ENCODE data around the gene GABRA5. TPM values are rescaled to one million over a fixed set of nuclear protein-coding genes. Genes with fewer than 3 reads are reported as not detected.

GABRA5 gene
- polyA plus RNA-seq, 3 donors, result not detected

GRCh38 chr15:26941489-26941888 lies 74.6 kb downstream of the GABRA5 start:
- Histone ChIP-seq H3K27ac (ENCODE audit: low read depth in 1 of 2, low read length in 2 of 2) (no peak overlapping the region), H3K4me3 (replicated peaks in 1 of 3; ENCODE audit: low read depth in 2 of 3, low read length in 3 of 3) (no peak overlapping the region), H4K20me1 (ENCODE audit: insufficient read depth, low read length) (no peaks in the 10 kb centered on the region), H3K36me3 (replicated peaks in 1 of 2; ENCODE audit: control insufficient read depth in 1 of 2, insufficient read depth in 2 of 2, low read length in 2 of 2) (no peaks in the 10 kb centered on the region), H3K4me1 (ENCODE audit: control insufficient read depth in 1 of 2, insufficient read depth in 2 of 2, low read length in 2 of 2) (no peaks in the 10 kb centered on the region), H2AFZ (ENCODE audit: insufficient read depth, low read depth, low read length, poor library complexity, severe bottlenecking) (no peak overlapping the region), H3K4me2 (replicated peaks; ENCODE audit: extremely low read depth, low read length, poor library complexity, severe bottlenecking) (no peak overlapping the region), H3K9me3 (replicated peaks in 1 of 2; ENCODE audit: control insufficient read depth in 1 of 2, insufficient read depth in 1 of 2, low read length in 2 of 2) (no peaks in the 10 kb centered on the region), H3K27me3 (ENCODE audit: control insufficient read depth in 2 of 2, insufficient read depth in 2 of 2, low read length in 2 of 2) (no peaks in the 10 kb centered on the region), H3K9ac (ENCODE audit: insufficient read depth, low read length, poor library complexity, severe bottlenecking) (no peak overlapping the region), H3K79me2 (ENCODE audit: insufficient read depth, low read length) (no peaks in the 10 kb centered on the region)
- Mint-ChIP-seq H3K4me1 (no peaks in the 10 kb centered on the region), H3K36me3 (no peaks in the 10 kb centered on the region), H3K4me3 (no peak overlapping the region), H3K9me3 (peaks cover 0 to 4% (median 1%) of the 10 kb centered on the region in 7 donors), H3K27me3 (ENCODE audit: low read depth in 3 of 3) (peaks cover 0 to 2% (median 0%) of the 10 kb centered on the region in 3 donors), H3K27ac (no peak overlapping the region)
- no peak for TF ChIP-seq CTCF (IDR thresholded peaks at IDR 0.05)
- no peak for DNase-seq
- intact Hi-C loops (cut with micrococcal nuclease), result no loop called here
- 80% methylated on average over 2 of the region's 5 CpGs for WGBS (ENCODE audit: insufficient coverage)

GRCh38 chr15:26943866-26944265 lies 77.0 kb downstream of the GABRA5 start:
- Mint-ChIP-seq H3K4me1 (no peaks in the 10 kb centered on the region), H3K9me3 (peaks cover 0 to 4% (median 0%) of the 10 kb centered on the region in 7 donors), H3K27me3 (ENCODE audit: low read depth in 3 of 3) (peaks cover 0 to 2% (median 0%) of the 10 kb centered on the region in 3 donors), H3K4me3 (no peak overlapping the region), H3K36me3 (no peaks in the 10 kb centered on the region), H3K27ac (no peak overlapping the region)
- H4K20me1 ChIP-seq (ENCODE audit: insufficient read depth, low read length), result no peaks in the 10 kb centered on the region
- no peak overlapping the region for H3K27ac ChIP-seq (ENCODE audit: low read depth in 1 of 2, low read length in 2 of 2)
- no peaks in the 10 kb centered on the region for H3K79me2 ChIP-seq (ENCODE audit: insufficient read depth, low read length)
- no peaks in the 10 kb centered on the region for H3K36me3 ChIP-seq (replicated peaks in 1 of 2; ENCODE audit: control insufficient read depth in 1 of 2, insufficient read depth in 2 of 2, low read length in 2 of 2)
- 64% methylated on average over 4 of the region's 8 CpGs for WGBS (ENCODE audit: insufficient coverage)
- no peak for DNase-seq
- H3K9me3 ChIP-seq (replicated peaks in 1 of 2; ENCODE audit: control insufficient read depth in 1 of 2, insufficient read depth in 1 of 2, low read length in 2 of 2), result no peaks in the 10 kb centered on the region
- no peak for TF ChIP-seq CTCF (IDR thresholded peaks at IDR 0.05)
- H3K27me3 ChIP-seq (ENCODE audit: control insufficient read depth in 2 of 2, insufficient read depth in 2 of 2, low read length in 2 of 2), result no peaks in the 10 kb centered on the region
- no peak overlapping the region for H2AFZ ChIP-seq (ENCODE audit: insufficient read depth, low read depth, low read length, poor library complexity, severe bottlenecking)
- no peak overlapping the region for H3K4me3 ChIP-seq (replicated peaks in 1 of 3; ENCODE audit: low read depth in 2 of 3, low read length in 3 of 3)
- no peak overlapping the region for H3K9ac ChIP-seq (ENCODE audit: insufficient read depth, low read length, poor library complexity, severe bottlenecking)
- H3K4me2 ChIP-seq (replicated peaks; ENCODE audit: extremely low read depth, low read length, poor library complexity, severe bottlenecking), result no peak overlapping the region
- H3K4me1 ChIP-seq (ENCODE audit: control insufficient read depth in 1 of 2, insufficient read depth in 2 of 2, low read length in 2 of 2), result no peaks in the 10 kb centered on the region
- intact Hi-C loops (cut with micrococcal nuclease), result no loop called here
